Measurements from ENCODE around the gene NGB.
"Not testable (repeated sequence)": the region's sequence is repeated elsewhere in the genome, so short reads cannot be mapped to it uniquely, and the experiment has no call there.

Gene NGB

GRCh38 chr14:77271113-77271710 lies at the start of gene NGB:
NGB (minus strand) TSS chr14:77271206; CDS start chr14:77270937, 269 bp downstream.
- no peak for DNase-seq

- peak; percentile 94 for DNase-seq
Measured at GRCh38 chr14:77320238-77320935, 49.4 kb upstream of the NGB start, which contains the start of gene POMT2. POMT2 (minus strand) TSS chr14:77320883; CDS start chr14:77320681, 202 bp downstream.

DNA sequence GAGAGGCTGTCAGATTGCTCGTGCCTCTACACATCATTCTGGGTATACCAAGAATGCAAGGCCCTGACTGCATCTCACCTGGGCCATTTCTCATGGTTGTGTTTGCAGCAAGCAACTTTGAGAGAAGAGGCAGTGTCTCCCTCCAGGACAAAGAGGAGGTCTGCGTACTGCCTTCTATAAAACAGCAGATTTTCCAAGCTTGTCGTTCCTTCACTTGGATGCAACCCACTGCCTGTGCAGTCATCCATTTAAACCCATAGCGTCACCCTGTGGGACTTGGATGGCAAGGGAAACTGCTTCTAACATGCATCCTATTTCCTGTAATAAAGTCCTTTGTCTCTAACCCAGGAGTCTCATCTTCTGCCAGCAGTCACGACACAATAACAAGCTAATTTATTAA lies 48.4 kb upstream of the NGB start:
- no peak for DNase-seq

DNA sequence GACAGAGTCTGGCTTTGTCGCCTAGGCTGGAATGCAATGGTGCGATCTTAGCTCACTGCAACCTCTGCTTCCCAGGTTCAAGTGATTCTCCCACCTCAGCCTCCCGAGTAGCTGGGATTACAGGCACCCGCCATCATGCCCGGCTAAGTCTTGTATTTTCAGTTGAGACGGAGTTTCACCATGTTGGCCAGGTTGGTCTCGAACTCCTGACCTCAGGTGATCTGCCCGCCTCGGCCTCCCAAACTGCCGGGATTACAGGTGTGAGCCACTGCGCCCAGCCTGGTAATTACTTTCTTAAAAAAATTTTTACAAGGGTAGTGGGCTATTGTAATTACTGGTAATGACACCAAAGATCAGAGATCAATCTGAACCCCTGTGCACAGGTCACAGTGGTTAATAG lies 47.8 kb upstream of the NGB start:
- DNase-seq, result not testable (repeated sequence)

DNA sequence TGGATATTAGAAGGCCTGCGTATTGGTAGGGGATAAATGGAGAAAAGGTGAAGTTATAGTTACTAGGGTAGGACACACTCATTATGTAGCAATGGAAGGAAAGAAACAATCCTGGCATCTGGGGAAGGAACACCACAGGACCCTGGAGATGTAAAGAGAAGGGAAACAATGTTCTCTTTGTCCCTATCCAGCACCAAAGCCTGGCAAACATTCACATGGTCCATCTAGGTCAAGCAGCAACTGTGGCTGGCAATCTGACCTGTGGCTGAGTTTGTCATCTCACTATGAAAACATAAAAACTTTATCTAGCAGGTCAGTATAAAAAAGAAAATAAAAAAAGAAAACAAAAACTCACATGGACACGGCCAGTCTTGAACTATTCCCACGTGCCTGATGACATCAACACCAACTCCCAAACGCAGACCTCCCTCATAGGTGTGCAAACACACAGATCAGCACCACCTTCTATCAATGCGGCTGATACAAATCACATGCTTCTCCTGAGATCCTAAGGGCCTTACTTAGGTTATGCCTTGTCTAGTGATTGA lies 47.1 kb upstream of the NGB start:
- DNase-seq, result no peak

GRCh38 chr14:77316872-77317301 lies 45.9 kb upstream of the NGB start:
- DNase-seq, result peak; percentile 91

GRCh38 chr14:77316195-77316505 lies 45.1 kb upstream of the NGB start:
- no peak for DNase-seq

DNA sequence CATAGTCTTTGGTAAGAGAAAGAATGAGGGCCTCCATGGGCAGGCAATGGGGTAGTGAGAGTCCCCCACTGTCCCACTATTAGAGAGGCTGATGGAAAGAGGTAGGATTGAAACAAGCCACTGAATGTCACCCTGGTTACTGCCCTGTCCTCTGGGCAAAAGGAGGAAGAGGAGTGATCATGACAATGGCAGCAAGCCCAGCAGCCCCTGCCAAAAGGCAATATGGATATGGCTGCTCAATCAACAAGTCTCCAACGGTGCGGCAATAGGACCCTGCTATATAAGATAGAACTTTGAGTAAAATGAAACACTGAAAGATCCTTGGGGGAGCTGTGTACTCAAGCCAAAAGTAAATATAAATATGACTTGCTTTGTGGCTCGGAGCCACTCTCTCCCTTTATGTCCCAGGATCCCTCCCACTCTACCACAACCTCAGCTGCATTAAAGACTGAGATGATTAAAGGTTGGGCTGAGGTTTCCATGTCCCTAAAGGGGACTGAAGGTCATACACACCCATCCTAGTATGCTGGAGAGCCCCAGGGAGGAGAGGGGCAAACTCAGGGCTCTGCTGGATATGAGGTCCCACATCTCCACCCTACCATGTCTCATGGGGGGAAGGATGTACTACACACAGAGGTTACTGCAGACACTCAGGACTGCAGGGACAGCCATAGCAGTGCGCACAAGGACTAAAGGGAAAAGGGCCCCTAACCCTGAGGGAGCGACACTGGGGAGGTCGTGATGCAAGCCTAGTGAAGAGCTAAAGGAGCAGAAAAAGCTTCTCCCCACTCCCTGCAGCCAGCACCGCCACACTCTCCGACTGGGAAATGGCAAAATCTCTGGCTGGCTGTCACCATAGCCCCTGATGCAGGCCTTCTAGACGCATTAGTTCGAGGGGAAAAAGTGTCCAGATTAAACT lies 43.8 kb upstream of the NGB start:
- no peak for DNase-seq

DNA sequence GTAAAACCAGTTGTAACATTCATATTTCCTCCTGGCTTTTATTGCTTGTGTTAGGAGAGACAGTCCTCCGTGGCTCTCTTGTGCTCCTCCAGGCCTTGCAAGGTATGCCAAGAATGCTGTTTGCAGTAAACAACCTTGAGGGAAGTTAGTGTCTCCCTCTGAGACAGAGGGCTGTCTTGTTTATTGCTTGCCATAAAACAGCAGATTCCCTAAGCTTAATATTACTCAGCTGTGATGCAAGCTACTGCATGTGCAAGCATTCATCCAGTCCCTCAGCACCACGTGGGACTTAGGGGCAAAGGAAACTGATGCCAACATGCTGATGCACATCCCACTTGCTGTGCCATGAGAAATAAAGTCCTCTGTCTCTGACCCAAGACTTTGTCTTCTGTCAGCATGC lies 43.0 kb upstream of the NGB start:
- DNase-seq, result no peak

DNA sequence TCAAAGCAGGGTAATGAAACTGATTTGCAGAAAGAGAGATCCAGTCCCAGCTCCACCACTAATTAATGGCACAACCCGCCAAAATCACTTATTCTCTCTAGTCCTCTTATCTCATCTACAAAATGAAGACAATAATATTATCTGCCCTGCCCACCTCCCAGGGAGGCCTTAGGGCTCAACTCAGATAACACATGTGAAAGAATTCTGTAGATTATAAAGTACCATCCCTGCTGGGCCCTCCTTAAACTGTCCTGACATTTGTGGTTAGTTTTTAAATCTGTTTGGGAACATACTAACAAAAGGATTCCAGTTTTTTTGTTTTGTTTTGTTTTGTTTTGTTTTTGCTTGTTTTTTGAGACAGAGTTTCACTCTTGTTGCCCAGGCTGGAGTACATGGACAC lies 42.4 kb upstream of the NGB start:
- DNase-seq, result no peak

DNA sequence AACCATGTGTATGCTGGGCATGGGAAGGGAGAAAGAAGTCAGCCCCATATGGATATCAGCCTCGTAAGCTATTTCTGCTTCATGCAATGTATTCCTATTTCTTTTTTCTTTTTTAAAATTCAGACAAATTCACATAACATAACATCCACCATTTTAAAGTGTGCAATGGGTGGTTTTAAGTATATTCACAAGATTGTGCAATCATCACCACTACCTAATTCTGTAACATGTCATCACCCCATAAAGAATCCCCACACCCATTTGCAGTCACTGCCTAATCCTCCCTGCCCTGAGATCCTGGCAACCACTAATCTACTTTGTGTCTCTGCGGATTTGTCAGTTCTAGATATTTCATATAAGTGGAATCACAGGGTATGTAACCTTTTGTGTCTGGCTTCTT lies 40.2 kb upstream of the NGB start:
- DNase-seq, result no peak

DNA sequence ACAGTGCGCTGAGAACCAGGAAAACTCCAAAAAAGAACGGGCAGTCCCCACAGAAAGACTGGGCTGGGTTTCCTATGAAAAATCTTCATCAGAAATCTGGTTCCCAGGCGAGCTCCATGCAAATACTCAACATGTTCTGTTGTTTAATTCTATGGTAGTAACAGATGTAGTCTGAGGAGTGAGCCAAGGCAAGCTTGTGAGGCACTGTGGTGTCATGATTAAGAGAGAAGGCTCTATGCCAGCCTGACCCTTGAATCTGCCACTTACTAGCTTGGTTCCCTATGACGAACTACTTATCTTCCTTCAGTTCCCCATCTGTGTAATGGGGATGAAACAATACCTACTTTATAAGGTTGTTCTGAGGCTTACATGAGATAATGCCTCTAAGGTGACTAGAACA lies 39.0 kb upstream of the NGB start:
- DNase-seq, result no peak

DNA sequence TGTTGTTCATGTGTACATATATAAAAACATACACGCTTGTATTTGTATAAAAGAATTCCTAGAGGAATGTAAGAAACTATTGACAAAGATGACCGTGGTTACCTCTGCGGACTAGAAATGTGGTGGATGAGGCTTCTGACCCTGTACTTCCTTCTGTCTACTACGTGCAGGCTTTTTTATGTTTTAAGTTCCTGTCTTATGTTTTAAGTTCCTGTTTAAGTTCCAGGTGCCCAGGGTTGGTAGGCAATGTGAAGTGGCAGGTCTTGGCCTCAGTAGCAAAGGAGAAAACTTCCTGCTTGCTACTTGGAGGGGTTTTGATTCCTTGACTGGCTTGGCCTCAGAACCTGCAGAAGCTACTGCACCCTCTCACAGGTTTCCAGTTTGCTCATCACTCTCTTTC lies 38.1 kb upstream of the NGB start:
- no peak for DNase-seq

- no peak for DNase-seq
Measured at GRCh38 chr14:77306851-77307496, 36.0 kb upstream of the NGB start.

DNA sequence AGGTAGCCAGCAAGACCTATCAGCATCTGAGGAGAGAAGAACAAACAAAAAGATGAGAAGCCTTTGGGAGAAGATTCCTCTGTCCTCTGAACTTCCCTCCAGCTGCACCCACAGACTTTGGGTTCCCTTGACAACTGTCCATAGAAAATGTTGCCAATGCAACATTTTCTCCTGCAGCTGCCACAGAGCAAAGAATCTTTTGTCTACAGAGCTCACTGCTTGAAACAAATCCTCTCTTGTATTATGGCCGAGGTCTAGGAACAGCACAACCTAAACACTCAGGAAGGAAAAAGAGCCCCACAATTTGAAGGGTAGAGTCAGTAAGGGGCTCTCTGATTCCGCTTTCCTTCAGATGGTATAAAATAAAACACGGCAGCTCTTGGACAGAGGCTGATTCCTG lies 35.4 kb upstream of the NGB start:
- no peak for DNase-seq

- DNase-seq, result no peak
Measured at GRCh38 chr14:77305696-77306095, 34.7 kb upstream of the NGB start.

DNA sequence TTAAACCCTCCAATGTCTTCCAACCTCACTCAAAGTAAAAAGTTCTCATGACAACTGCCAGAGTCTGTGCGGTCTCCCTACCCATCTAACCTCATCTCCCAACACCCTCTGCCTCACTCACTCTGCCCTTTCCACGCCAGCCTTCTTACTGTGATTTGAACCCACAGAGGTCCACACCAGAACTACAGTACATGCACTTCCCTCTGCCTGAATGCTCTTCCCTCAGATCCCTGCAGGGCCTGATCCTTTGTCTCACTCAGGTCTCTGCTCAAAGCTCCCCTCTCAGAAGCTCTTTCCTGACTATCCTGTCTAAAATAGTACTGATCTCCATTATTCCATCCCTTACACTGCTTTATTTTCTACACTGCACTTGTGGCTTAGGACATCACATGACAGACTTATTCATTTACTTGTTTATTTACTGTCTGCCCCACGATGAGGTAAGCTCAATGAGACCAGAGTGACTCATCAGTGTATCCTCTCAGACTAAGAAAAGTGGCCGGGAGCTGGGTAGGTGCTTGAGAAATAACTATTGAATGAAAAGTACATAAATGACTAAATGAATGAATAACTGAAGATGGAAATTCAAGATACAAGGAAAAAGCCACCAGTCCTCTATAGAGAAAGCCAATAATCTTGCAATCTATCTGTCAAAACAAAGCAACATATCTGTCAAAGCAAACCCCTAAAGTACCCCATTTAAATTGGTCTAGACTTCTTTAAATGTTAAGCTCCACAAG lies 32.6 kb upstream of the NGB start:
- no peak for DNase-seq

- DNase-seq, result no peak
Measured at GRCh38 chr14:77302926-77303325, 31.9 kb upstream of the NGB start.

DNA sequence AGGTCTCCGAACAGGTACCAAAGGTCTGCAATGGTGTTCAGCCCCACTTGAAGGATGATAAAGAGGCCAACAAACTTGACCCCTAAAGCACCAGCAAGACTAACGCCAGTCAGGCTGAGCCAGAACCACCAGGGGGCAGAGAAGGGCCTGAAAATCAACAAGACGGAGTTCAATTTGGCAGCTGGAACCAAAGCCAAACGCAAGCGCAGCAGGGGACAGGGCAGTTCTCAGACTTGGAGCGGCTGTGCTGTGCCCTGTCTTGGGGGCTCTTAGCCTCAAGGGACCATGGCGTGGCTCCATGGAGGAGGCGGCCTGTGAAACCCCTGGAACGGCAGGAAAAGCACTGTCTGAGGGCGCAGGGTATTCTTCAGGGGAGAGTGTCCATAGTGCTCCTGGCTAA lies 30.1 kb upstream of the NGB start:
- DNase-seq, result peak; percentile 40

- DNase-seq, result no peak
Measured at GRCh38 chr14:77299771-77300170, 28.8 kb upstream of the NGB start.

GRCh38 chr14:77296906-77297305 lies 25.9 kb upstream of the NGB start:
- no peak for DNase-seq

DNA sequence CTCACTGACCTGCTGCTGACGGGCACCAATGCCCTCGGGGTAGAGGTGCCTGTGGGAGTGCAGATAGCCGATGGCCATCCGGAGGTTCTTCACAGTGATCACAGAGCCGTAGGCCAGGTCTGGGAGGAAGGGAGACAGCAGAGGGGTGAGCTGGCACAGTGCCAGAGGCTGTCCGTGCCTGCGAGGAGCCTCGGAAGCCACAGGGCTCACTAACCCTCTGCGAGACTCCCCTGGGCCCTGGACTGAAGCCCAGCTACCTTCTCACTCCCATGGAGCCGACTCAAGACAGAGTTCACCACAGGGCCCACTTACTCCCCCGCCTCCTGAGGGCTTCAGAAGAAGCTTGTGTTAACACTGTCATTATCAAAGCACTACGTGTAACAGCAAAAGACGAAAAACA lies 25.1 kb upstream of the NGB start:
- no peak for DNase-seq
